ENCODE data around the gene ENPP3. TPM values are rescaled to one million over a fixed set of nuclear protein-coding genes. Genes with fewer than 3 reads are reported as not detected.

ENPP3 gene
- total RNA-seq, 2 donors from 2014 or later, result 2.2 to 25.0 TPM

GRCh38 chr6:131779304-131779703 lies 142.2 kb downstream of the ENPP3 start:
- whole genome bisulfite sequencing, result 46% methylated on average over 2 of the region's 2 CpGs

DNA sequence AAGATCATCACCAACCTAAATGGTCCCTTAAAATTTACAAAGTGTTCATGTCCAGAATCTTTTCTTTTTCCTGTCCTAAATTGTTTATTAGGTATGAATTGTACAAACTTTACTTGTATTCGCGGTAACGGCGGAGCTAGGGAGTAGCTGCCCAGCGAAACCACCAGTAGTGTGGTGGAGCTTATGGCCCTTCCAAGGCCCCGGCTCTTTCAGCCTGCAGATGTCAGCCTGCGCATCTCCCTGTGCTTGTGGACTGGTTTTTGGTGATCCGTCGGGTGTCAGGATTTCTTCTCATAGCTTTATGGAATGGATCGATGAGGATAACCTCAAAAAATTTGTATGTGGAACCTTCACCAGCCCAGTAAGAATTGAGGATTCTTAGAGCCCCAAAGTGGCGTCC lies 143.5 kb downstream of the ENPP3 start:
- H3K36me3 ChIP-seq, result no peaks in the 10 kb centered on the region
- H3K4me3 ChIP-seq, result no peak overlapping the region
- H3K9me3 ChIP-seq, result no peaks in the 10 kb centered on the region
- no peak for DNase-seq (ENCODE audit: low spot score)
- no peak for TF ChIP-seq CTCF (IDR thresholded peaks at IDR 0.05)
- no peak for TF ChIP-seq POLR2AphosphoS5 (IDR thresholded peaks at IDR 0.05)
- intact Hi-C loops (cut with DNase I), result loop anchor here (10.0 kb wide), 1 partner anchor 134 kb away; no protein-coding TSS in a partner anchor
- no peaks in the 10 kb centered on the region for H3K27me3 ChIP-seq (replicated peaks; ENCODE audit: insufficient read depth)
- WGBS, result 95% methylated on average over 11 of the region's 11 CpGs
- H3K4me1 ChIP-seq (replicated peaks), result no peaks in the 10 kb centered on the region
- no peak overlapping the region for H3K27ac ChIP-seq

More at GRCh38 chr6:131779304-131779703, 142.2 kb downstream of the ENPP3 start:
- no peak for TF ChIP-seq POLR2AphosphoS5 (IDR thresholded peaks at IDR 0.05)
- TF ChIP-seq CTCF (IDR thresholded peaks at IDR 0.05), result no peak
- TF ChIP-seq POLR2A (IDR thresholded peaks at IDR 0.05), result no peak
- Histone ChIP-seq H3K27ac (no peak overlapping the region), H3K4me3 (no peak overlapping the region), H3K36me3 (no peaks in the 10 kb centered on the region), H3K9me3 (no peaks in the 10 kb centered on the region), H3K4me1 (replicated peaks) (no peaks in the 10 kb centered on the region), H3K27me3 (replicated peaks; ENCODE audit: insufficient read depth) (no peaks in the 10 kb centered on the region)
- intact Hi-C loops (cut with DNase I), result no loop called here
- DNase-seq (ENCODE audit: low spot score), result no peak

DNA sequence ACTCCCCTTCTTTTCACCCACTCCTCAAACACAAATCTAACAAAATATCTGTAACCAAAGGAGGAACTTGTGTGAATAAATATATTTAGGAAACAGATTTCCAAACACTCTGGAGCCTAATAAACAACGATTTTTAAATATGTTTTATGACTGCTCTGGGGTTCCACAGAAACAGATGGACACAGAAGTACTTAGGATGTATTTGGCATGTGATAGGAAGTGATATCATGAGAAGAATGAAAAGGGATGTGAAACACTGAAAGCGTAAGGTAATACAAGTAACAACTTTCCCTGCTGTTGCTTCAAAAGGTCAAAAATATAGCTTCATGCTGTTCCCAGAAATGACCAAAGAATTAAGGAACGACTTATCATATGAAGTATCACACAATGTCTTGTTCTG lies 144.6 kb downstream of the ENPP3 start:
- no peak overlapping the region for H3K27ac ChIP-seq
- 88% methylated on average over 3 of the region's 3 CpGs for WGBS
- TF ChIP-seq POLR2AphosphoS5 (IDR thresholded peaks at IDR 0.05), result no peak
- H3K9me3 ChIP-seq, result no peaks in the 10 kb centered on the region
- no peaks in the 10 kb centered on the region for H3K4me1 ChIP-seq (replicated peaks)
- no peaks in the 10 kb centered on the region for H3K27me3 ChIP-seq (replicated peaks; ENCODE audit: insufficient read depth)
- no peaks in the 10 kb centered on the region for H3K36me3 ChIP-seq
- intact Hi-C loops (cut with DNase I), result loop anchor here (10.0 kb wide), 1 partner anchor 133 kb away; no protein-coding TSS in a partner anchor
- H3K4me3 ChIP-seq, result no peak overlapping the region
- DNase-seq (ENCODE audit: low spot score), result no peak

- no peak overlapping the region for H3K4me3 ChIP-seq
- H3K27ac ChIP-seq, result no peak overlapping the region
- intact Hi-C loops (cut with DNase I), result loop anchor here (10.0 kb wide), 1 partner anchor 132 kb away; no protein-coding TSS in a partner anchor
- no peaks in the 10 kb centered on the region for H3K27me3 ChIP-seq (replicated peaks; ENCODE audit: insufficient read depth)
- DNase-seq (ENCODE audit: low spot score), result no peak
- H3K36me3 ChIP-seq, result no peaks in the 10 kb centered on the region
- no peaks in the 10 kb centered on the region for H3K4me1 ChIP-seq (replicated peaks)
- no peak for TF ChIP-seq POLR2AphosphoS5 (IDR thresholded peaks at IDR 0.05)
- TF ChIP-seq CTCF (IDR thresholded peaks at IDR 0.05), result peak in 2 of 4 experiments; percentile 17 to 30
- H3K9me3 ChIP-seq, result no peaks in the 10 kb centered on the region
- 96% methylated on average over 1 of the region's 1 CpG for WGBS
Observed at GRCh38 chr6:131782764-131783163, 145.7 kb downstream of the ENPP3 start.

GRCh38 chr6:131784561-131784960 lies 147.5 kb downstream of the ENPP3 start:
- TF ChIP-seq CTCF (IDR thresholded peaks at IDR 0.05), result no peak
- TF ChIP-seq POLR2A (IDR thresholded peaks at IDR 0.05), result no peak
- no peak for TF ChIP-seq POLR2AphosphoS5 (IDR thresholded peaks at IDR 0.05)
- no peak for DNase-seq (ENCODE audit: low spot score)
- intact Hi-C loops (cut with DNase I), result loop anchor here (10.0 kb wide), 1 partner anchor 130 kb away; no protein-coding TSS in a partner anchor
- Histone ChIP-seq H3K27me3 (replicated peaks; ENCODE audit: insufficient read depth) (no peaks in the 10 kb centered on the region), H3K27ac (no peak overlapping the region), H3K4me3 (no peak overlapping the region), H3K4me1 (replicated peaks) (no peaks in the 10 kb centered on the region), H3K36me3 (no peaks in the 10 kb centered on the region), H3K9me3 (no peaks in the 10 kb centered on the region)
- WGBS, result 58% methylated on average over 1 of the region's 1 CpG
